ENCODE measurements around the gene FAM162B.
"Not testable (repeated sequence)": the region's sequence is repeated elsewhere in the genome, so short reads cannot be mapped to it uniquely, and the experiment has no call there.

FAM162B gene

DNA sequence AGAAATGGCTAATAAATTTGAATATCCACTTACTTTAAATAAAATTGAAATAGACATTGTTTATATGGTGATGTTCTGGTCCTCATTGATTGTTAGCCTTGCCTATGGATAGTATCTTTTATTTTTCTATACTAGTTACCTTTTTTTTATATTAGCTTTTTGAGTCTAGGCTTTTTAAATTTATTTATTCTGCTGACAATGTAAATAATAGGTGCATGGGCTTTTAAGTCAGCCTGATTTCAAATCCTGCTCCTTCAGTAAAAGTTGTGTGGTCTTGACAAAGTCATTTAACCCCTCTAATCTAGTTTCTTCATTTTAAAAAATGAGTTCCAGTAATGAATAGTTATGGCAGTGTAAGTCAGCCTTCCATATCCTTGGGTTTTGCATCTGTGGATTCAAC, 38.6 kb downstream of the FAM162B start:
- DNase-seq (ENCODE audit: low read depth, low spot score): no peak

DNA sequence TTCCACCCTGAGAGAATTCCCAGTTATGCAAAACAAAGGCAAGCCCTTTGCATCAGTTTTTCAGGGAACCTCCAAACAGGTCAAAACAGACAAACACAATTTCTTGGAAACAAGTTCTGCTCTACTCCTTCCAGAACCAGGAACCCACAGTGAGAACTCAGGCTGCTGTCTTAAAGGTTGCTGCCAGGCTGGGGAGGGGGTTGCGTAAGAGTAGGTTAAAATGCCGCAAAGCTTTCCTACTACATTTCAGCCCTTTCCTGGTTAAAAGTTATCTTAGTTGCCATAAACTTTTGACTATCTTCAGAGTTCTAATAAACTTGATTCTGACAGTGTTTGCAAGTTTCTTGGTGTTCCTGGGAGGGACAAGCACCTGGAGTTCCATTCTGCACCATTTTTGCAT, 50.8 kb downstream of the FAM162B start:
- DNase-seq (ENCODE audit: low read depth, low spot score): no peak

DNA sequence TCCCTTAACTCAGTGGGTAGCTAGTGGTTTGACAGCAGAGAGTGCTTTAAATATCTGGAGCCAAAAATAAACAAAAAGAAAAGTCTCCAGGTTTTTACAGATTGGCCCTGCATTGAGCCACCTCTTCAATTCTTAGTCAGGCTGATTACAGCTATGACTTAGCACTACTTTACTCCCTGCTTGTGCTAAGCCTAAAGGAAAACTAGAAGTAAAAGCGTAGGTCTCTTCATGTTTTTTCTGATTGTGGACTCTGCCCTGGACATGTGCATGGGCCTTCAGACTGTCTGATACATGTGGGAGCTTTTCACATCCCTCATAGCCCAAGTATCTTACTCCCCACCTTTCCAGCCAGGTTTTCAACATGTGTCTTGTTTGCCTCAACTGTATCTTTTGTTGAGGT, 51.2 kb downstream of the FAM162B start:
- DNase-seq (ENCODE audit: low read depth, low spot score): no peak

DNA sequence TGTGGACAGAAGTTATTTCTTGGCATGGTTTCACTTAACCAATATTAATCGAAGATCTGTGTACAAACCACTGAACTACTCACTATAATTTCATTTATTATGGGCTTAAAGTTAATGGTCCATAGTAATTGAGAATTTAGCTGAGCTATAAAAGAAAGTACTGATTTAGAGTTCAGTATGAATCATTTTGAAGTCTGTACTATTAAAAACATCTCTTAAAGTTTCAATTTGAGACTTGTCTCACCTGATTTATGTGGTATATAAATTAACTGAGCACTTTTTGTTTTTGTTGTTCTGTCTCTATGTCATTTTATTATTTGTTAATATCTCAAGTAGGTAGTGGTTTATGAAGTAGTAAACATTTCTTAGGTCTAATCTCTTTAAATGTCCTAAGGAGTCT, 59.6 kb downstream of the FAM162B start:
- DNase-seq (ENCODE audit: low read depth, low spot score): no peak

DNA sequence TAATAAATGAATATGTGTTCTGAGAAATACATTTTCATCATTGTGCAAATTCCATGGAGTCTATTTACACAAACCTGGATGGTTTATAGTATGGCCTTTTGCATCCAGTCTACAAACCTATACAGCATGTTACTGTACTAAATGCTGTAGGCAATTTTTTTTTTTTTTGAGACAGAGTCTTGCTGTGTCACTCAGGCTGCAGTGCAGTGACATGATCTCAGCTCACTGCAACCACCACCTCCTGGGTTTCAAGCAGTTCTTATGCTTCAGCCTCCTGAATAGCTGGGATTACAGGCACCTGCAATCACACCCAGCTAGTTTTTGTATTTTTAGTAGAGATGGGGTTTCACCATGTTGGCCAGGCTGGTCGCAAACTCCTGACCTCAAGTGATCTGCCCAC, 61.6 kb downstream of the FAM162B start:
- DNase-seq (ENCODE audit: low read depth, low spot score): not testable (repeated sequence)
